CD4-positive, alpha-beta memory T cell (primary cell): Measurements from ENCODE around the gene ZDHHC14. TPM values are rescaled to one million over a fixed set of nuclear protein-coding genes. Genes with fewer than 3 reads are reported as not detected.
A peak's percentile ranks its signal among the peaks of the same experiment; 100 is the strongest.
"Not testable (repeated sequence)": the region's sequence is repeated elsewhere in the genome, so short reads cannot be mapped to it uniquely, and the experiment has no call there.

Experiments
- CTCF ChIA-PET: fragments of 350-600 bp; sonication (Branson Sonifier 250); formaldehyde crosslinking; loops from one replicate; lab custom pipeline; 2021; ENCODE audit warnings: inconsistent platforms; ENCODE audit not compliant: partially characterized antibody; lab: Charles Lee
- POLR2A ChIA-PET: fragments of 350-600 bp; sonication (Branson Sonifier 250); formaldehyde crosslinking; loops from one replicate; lab custom pipeline; 2021; ENCODE audit not compliant: partially characterized antibody; lab: Charles Lee
- DNase-seq, 5 donors: peaks; one replicate each; pipeline versions ENCODE4 v3.0.0 to v3.0.0-alpha.2; 2020 to 2022; ENCODE audit warnings: mixed read lengths in 1 of 5
- H3K27ac ChIP-seq: one replicate; pipeline ENCODE4 v1.7.0; 2013; ENCODE audit warnings: low read depth, low read length
- H3K27me3 ChIP-seq: 2 replicates; pipeline ENCODE4 v1.7.0; 2013; ENCODE audit warnings: mild to moderate bottlenecking, low read length, moderate library complexity; ENCODE audit not compliant: insufficient read depth
- H3K36me3 ChIP-seq: 2 replicates; pipeline ENCODE4 v1.7.0; 2013; ENCODE audit warnings: mild to moderate bottlenecking, low read length, moderate library complexity; ENCODE audit not compliant: insufficient read depth
- H3K4me1 ChIP-seq: 2 replicates; pipeline ENCODE4 v1.7.0; 2013; ENCODE audit warnings: mild to moderate bottlenecking, low read length, moderate library complexity; ENCODE audit not compliant: insufficient read depth
- H3K4me3 ChIP-seq, 2 donors: one replicate each; pipeline ENCODE4 v1.7.0; 2013; ENCODE audit warnings: low read length in 2 of 2, mild to moderate bottlenecking in 1 of 2
- H3K9me3 ChIP-seq, 2 donors: one replicate each; pipeline ENCODE4 v1.7.0; 2013; ENCODE audit warnings: low read length in 2 of 2, control low read depth in 1 of 2; ENCODE audit not compliant: control insufficient read depth in 1 of 2
- H3K27ac Mint-ChIP-seq, 7 donors: one replicate each; pipeline ENCODE4 v1.8.0; 2020 to 2021; ENCODE audit warnings: mixed read lengths in 7 of 7, mild to moderate bottlenecking in 6 of 7, inconsistent platforms in 3 of 7, moderate library complexity in 3 of 7
- H3K27me3 Mint-ChIP-seq, 2 donors: one replicate each; pipeline ENCODE4 v1.8.0; 2020 to 2021; ENCODE audit warnings: mixed read lengths in 2 of 2
- H3K36me3 Mint-ChIP-seq, 2 donors: one replicate each; pipeline ENCODE4 v1.8.0; 2020 to 2021; ENCODE audit warnings: mixed read lengths in 2 of 2, inconsistent platforms in 1 of 2, mild to moderate bottlenecking in 1 of 2
- H3K4me1 Mint-ChIP-seq, 4 donors: one replicate each; pipeline ENCODE4 v1.8.0; 2020 to 2021; ENCODE audit warnings: mixed read lengths in 4 of 4, mild to moderate bottlenecking in 1 of 4
- H3K4me3 Mint-ChIP-seq, 8 donors: one replicate each; pipeline ENCODE4 v1.8.0; 2020 to 2021; ENCODE audit warnings: mixed read lengths in 8 of 8, mild to moderate bottlenecking in 7 of 8, moderate library complexity in 6 of 8, inconsistent platforms in 3 of 8
- H3K9me3 Mint-ChIP-seq, 8 donors: one replicate each; pipeline ENCODE4 v1.8.0; 2020 to 2021; ENCODE audit warnings: mixed read lengths in 8 of 8, mild to moderate bottlenecking in 5 of 8, inconsistent platforms in 3 of 8, moderate library complexity in 1 of 8
- intact Hi-C: fragments of 100-400 bp; cut with micrococcal nuclease; formaldehyde crosslinking; loops from one replicate; pipeline ENCODE4 v1.15.1; 2023
- polyA plus RNA-seq, 2 donors: library from polyadenylated mRNA; unstranded; fragments of 300-500 nt; fragmentation: Illumina TruSeq; gene quantifications; one replicate each; pipeline ENCODE4 v1.2.3, GENCODE V29; 2021
- total RNA-seq, 2 experiments: library from RNA; stranded (reverse); gene quantifications; one replicate each; pipeline ENCODE4 v1.2.3, GENCODE V29; 2021

The ZDHHC14 gene
- total and polyA plus RNA-seq, 4 experiments from 2014 or later: 1.5 to 1.9 (median 1.7) TPM

GRCh38 chr6:157393669-157394327 lies 12.8 kb downstream of the ZDHHC14 start:
- H3K4me3 Mint-ChIP-seq: no peak overlapping the region
- H3K36me3 ChIP-seq: no peaks in the 10 kb centered on the region
- H3K27ac ChIP-seq: no peak overlapping the region
- no peaks in the 10 kb centered on the region for H3K27me3 ChIP-seq
- peaks cover 0 to 4% (median 0%) of the 10 kb centered on the region in 4 donors for H3K4me1 Mint-ChIP-seq
- H3K27me3 Mint-ChIP-seq: peaks cover 0 to 6% of the 10 kb centered on the region in 2 donors
- no peak for DNase-seq
- peaks cover 0 to 24% (median 17%) of the 10 kb centered on the region in 8 donors for H3K9me3 Mint-ChIP-seq
- no peak overlapping the region for H3K4me3 ChIP-seq
- H3K4me1 ChIP-seq: no peaks in the 10 kb centered on the region
- ChIA-PET CTCF (no interaction called here), POLR2A (interaction anchor here (0.6 kb wide), 1 partner anchor 480 kb away, joined by 4 read pairs; no protein-coding TSS in a partner anchor)
- H3K27ac Mint-ChIP-seq: no peak overlapping the region
- peaks cover 0 to 18% of the 10 kb centered on the region in 2 donors for H3K36me3 Mint-ChIP-seq
- intact Hi-C loops: no loop called here
- no peaks in the 10 kb centered on the region for H3K9me3 ChIP-seq

- H3K27me3 Mint-ChIP-seq, H3K27me3 ChIP-seq, H3K36me3 ChIP-seq, H3K4me1 ChIP-seq, intact Hi-C loops, CTCF ChIA-PET, POLR2A ChIA-PET, H3K27ac ChIP-seq, H3K9me3 ChIP-seq, H3K4me3 Mint-ChIP-seq, H3K4me1 Mint-ChIP-seq, DNase-seq, H3K4me3 ChIP-seq, H3K27ac Mint-ChIP-seq: not testable (repeated sequence)
- Mint-ChIP-seq H3K36me3 (peaks cover 0 to 19% of the 10 kb centered on the region in 2 donors), H3K9me3 (peaks cover 0 to 20% (median 15%) of the 10 kb centered on the region in 8 donors)
Observed at GRCh38 chr6:157395199-157395598, 14.2 kb downstream of the ZDHHC14 start.

GRCh38 chr6:157396026-157396425 lies 15.0 kb downstream of the ZDHHC14 start:
- H3K4me3 Mint-ChIP-seq: no peak overlapping the region
- CTCF ChIA-PET: no interaction called here
- no peak overlapping the region for H3K27ac Mint-ChIP-seq
- DNase-seq: no peak
- peaks cover 0 to 1% (median 0%) of the 10 kb centered on the region in 4 donors for H3K4me1 Mint-ChIP-seq
- no peaks in the 10 kb centered on the region for H3K36me3 ChIP-seq
- H3K27me3 Mint-ChIP-seq: peaks cover 0 to 6% of the 10 kb centered on the region in 2 donors
- no peaks in the 10 kb centered on the region for H3K9me3 ChIP-seq
- H3K4me3 ChIP-seq: no peak overlapping the region
- peaks cover 0 to 13% of the 10 kb centered on the region in 2 donors for H3K36me3 Mint-ChIP-seq
- intact Hi-C loops: no loop called here
- POLR2A ChIA-PET: no interaction called here
- H3K27me3 ChIP-seq: no peaks in the 10 kb centered on the region
- H3K27ac ChIP-seq: no peak overlapping the region
- H3K9me3 Mint-ChIP-seq: peaks cover 0 to 12% (median 7%) of the 10 kb centered on the region in 8 donors
- H3K4me1 ChIP-seq: no peaks in the 10 kb centered on the region

GRCh38 chr6:157397660-157398059 lies 16.7 kb downstream of the ZDHHC14 start:
- Mint-ChIP-seq H3K36me3 (peaks cover 0 to 7% of the 10 kb centered on the region in 2 donors), H3K9me3 (no peaks in the 10 kb centered on the region), H3K4me3 (no peak overlapping the region), H3K4me1 (peaks cover 0 to 1% (median 0%) of the 10 kb centered on the region in 4 donors), H3K27me3 (peaks cover 0 to 6% of the 10 kb centered on the region in 2 donors), H3K27ac (no peak overlapping the region)
- no peaks in the 10 kb centered on the region for H3K9me3 ChIP-seq
- no peak for DNase-seq
- H3K4me3 ChIP-seq: no peak overlapping the region
- H3K36me3 ChIP-seq: no peaks in the 10 kb centered on the region
- ChIA-PET POLR2A (no interaction called here), CTCF (no interaction called here)
- intact Hi-C loops: no loop called here
- H3K27ac ChIP-seq: no peak overlapping the region
- no peaks in the 10 kb centered on the region for H3K27me3 ChIP-seq
- H3K4me1 ChIP-seq: no peaks in the 10 kb centered on the region

- no peak for DNase-seq
- Histone ChIP-seq H3K9me3 (no peaks in the 10 kb centered on the region), H3K27me3 (no peaks in the 10 kb centered on the region), H3K36me3 (no peaks in the 10 kb centered on the region), H3K4me1 (no peaks in the 10 kb centered on the region), H3K27ac (no peak overlapping the region), H3K4me3 (no peak overlapping the region)
- intact Hi-C loops: no loop called here
- Mint-ChIP-seq H3K4me3 (no peak overlapping the region), H3K9me3 (no peaks in the 10 kb centered on the region), H3K4me1 (peaks cover 0 to 1% (median 0%) of the 10 kb centered on the region in 4 donors), H3K27me3 (peaks cover 0 to 6% of the 10 kb centered on the region in 2 donors), H3K36me3 (peaks cover 0 to 7% of the 10 kb centered on the region in 2 donors), H3K27ac (no peak overlapping the region)
- ChIA-PET POLR2A (no interaction called here), CTCF (no interaction called here)
Observed at GRCh38 chr6:157398151-157398550, 17.2 kb downstream of the ZDHHC14 start.

- intact Hi-C loops: no loop called here
- Mint-ChIP-seq H3K27me3 (peaks cover 0 to 4% of the 10 kb centered on the region in 2 donors), H3K9me3 (no peaks in the 10 kb centered on the region), H3K36me3 (peaks cover 0 to 4% of the 10 kb centered on the region in 2 donors), H3K4me1 (no peaks in the 10 kb centered on the region), H3K4me3 (peak overlapping the region in 1 of 8 donors; percentile 33), H3K27ac (peak overlapping the region in 1 of 7 donors; percentile 57)
- ChIA-PET POLR2A (no interaction called here), CTCF (interaction anchor here (0.9 kb wide), 1 partner anchor 267 kb away, joined by 3 read pairs; no protein-coding TSS in a partner anchor)
- Histone ChIP-seq H3K4me1 (no peaks in the 10 kb centered on the region), H3K36me3 (no peaks in the 10 kb centered on the region), H3K4me3 (no peak overlapping the region), H3K27me3 (no peaks in the 10 kb centered on the region), H3K27ac (no peak overlapping the region), H3K9me3 (no peaks in the 10 kb centered on the region)
- no peak for DNase-seq
Observed at GRCh38 chr6:157400676-157401075, 19.7 kb downstream of the ZDHHC14 start.

- ChIA-PET POLR2A (no interaction called here), CTCF (no interaction called here)
- Histone ChIP-seq H3K4me3 (no peak overlapping the region), H3K4me1 (no peaks in the 10 kb centered on the region), H3K27ac (no peak overlapping the region), H3K9me3 (no peaks in the 10 kb centered on the region), H3K36me3 (no peaks in the 10 kb centered on the region), H3K27me3 (no peaks in the 10 kb centered on the region)
- no peak overlapping the region for H3K4me3 Mint-ChIP-seq
- peaks cover 0 to 4% of the 10 kb centered on the region in 2 donors for H3K27me3 Mint-ChIP-seq
- no peak for DNase-seq
- H3K27ac Mint-ChIP-seq: no peak overlapping the region
- no peaks in the 10 kb centered on the region for H3K4me1 Mint-ChIP-seq
- peaks cover 0 to 4% of the 10 kb centered on the region in 2 donors for H3K36me3 Mint-ChIP-seq
- no peaks in the 10 kb centered on the region for H3K9me3 Mint-ChIP-seq
- intact Hi-C loops: no loop called here
Observed at GRCh38 chr6:157401734-157402338, 20.8 kb downstream of the ZDHHC14 start.
